Stimulated activated naive CD8-positive, alpha-beta T cell treated with anti-CD3 and anti-CD28 coated beads, Interleukin-15, Interleukin-2, amounts not matched to agents 100 U/mL and 50 U/mL, for 24 hours (primary cell): ENCODE data around the gene CRYL1.

Experiments
- ATAC-seq: fragments of 150-1000 bp; cut with Tn5 transposase; one replicate; pipeline ENCODE4 v1.10.0; 2021
- DNase-seq: peaks from one replicate; pipeline ENCODE4 v3.0.0; 2021

The CRYL1 gene, protein sequence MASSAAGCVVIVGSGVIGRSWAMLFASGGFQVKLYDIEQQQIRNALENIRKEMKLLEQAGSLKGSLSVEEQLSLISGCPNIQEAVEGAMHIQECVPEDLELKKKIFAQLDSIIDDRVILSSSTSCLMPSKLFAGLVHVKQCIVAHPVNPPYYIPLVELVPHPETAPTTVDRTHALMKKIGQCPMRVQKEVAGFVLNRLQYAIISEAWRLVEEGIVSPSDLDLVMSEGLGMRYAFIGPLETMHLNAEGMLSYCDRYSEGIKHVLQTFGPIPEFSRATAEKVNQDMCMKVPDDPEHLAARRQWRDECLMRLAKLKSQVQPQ

DNA sequence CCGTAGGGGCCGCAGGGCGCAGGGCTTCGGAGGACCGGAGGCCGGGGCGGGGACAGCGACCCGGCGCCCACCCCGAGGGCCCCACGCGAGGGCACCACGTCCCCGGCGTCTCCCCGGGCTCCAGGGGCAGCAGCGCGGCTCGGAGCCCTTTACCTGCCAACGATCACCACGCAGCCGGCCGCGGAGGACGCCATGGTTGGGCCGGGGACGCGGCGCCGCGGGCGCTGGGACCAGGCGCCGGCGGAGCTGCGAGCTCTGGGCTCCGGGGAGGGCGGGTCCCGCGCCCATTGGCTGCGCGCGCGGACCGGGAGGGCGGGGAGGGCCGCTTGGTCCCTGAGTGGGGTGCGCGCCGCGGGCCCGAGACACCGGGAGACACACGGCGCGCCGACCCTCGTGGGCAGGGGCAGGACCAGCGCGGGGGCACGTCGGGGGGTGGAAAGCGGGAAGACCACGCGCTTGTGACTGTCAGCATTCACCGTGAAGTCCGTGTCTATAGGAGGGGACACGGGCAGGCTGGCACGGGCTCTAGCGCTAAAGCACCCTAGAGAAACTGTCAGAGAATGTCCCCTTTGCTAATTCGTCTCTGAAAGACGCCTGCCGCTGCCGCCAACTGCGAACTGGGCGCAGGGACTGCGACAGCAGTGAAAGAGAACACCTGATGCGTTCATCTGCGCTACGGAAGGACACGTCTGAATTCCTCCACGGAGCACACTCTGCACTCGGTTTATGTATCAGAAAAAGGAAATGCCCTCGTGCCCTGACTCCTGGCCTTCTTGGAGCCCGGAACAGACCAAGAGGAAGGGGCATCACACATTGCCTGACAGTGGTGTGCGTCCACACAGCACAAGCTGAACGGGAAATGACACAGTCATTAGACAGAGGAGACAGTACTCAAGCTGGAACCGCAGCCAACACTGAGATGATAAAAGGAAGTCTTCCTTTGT, at the start of gene CRYL1:
CRYL1 (minus strand) TSS at position 257 of the 944 bp plus-strand sequence; CDS start at position 194, 63 bp downstream.
- DNase-seq (peak; percentile 75), ATAC-seq (peak; percentile 86)

DNA sequence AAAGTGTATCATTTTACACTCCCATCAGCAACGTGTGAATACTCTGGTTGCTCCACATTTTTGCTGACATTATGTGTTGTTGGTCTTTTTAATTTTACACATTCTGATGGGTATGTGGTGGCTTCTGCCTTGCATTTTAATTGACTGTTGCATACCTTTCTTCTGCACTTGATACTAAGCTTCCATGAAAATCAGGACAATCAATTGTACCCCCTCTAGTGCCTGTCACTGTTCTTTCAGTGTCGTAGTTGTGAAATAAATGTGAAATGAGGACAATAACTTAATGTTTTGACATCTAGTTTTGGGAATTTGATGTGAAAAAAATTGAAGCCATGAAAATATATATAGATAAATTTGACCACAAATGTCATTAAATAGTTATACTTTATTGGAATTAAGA, 48.0 kb upstream of the CRYL1 start:
- ATAC-seq (no peak), DNase-seq (no peak)

GRCh38 chr13:20573186-20573585, 47.5 kb upstream of the CRYL1 start:
- no peak for ATAC-seq

GRCh38 chr13:20571676-20572075, 46.0 kb upstream of the CRYL1 start:
- DNase-seq (no peak), ATAC-seq (no peak)

More at GRCh38 chr13:20573186-20573585, 47.5 kb upstream of the CRYL1 start:
- no peak for DNase-seq

DNA sequence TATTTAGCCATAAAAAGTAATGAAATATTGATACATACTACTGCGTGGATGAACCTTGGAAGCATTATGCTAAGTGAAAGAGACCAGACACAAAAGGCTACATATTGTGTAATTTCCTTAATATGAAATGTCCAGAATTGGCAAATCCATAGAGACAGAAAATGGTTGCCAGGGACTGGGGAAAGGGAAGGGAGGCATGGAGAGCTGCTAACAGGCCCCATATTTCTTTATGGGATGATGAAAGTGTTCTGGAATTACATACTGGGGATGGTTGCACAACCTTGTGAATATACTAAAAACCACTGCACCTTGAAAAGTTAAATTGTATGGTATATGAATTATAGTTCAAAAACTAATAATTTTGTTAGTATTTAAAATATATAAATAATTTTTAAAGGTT, 44.9 kb upstream of the CRYL1 start:
- ATAC-seq (no peak), DNase-seq (no peak)

DNA sequence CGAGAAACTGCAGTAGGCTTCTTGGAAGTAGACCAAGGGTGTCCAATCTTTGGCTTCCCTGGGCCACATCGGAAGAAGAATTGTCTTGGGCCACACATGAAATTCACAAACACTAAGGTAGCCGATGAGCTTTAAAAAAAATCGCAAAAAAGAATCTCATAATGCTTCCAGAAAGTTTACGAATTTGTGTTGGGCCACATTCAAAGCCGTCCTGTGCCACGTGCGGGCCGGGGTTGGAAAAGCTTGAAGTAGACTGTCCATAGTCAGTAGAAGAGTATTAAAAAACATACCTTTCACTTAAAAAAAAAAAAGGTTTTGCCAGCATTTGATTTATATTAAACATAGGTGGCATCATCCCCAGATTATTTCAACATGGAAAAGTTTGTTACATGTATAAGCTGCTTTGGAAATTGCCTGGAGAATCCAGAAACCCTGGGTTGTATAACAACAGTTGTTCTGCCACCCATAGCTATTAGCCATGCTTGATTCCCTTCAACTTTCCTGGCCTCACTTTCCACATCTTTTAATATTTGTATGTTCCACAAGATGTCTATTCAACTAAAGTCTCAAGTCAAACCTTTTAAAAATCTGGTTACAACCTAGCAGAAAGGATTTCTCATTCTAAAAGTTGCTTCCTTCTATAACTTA, 42.3 kb upstream of the CRYL1 start:
- ATAC-seq (no peak), DNase-seq (no peak)

GRCh38 chr13:20566898-20567874, 41.5 kb upstream of the CRYL1 start, which contains the start of gene IFT88:
Gene IFT88 (plus strand): TSS chr13:20567157. CDS start chr13:20574386, 7,229 bp downstream.
- peak; percentile 87 for ATAC-seq
- peak; percentile 84 for DNase-seq

DNA sequence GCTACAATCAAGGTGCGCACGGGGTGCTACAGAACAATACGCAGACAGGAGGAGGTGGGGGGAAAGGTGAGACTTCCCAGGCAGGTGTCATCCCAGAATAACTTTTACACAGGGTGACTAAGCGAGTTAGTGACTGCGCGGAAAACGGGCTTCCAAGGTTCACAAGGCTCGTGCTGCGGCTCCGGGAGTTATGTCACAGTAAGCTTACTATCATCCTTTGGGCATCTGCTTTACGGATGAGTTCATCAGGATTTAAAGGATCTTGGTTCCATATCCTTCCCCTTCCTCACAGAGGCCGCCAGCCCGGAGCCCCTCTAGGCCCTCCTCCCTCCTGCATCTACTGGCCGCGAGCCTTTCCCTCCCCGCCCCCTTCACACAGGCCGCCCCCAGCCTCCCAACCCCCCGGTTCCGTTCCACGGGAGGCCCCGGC, 40.8 kb upstream of the CRYL1 start:
- DNase-seq, result no peak
- ATAC-seq, result no peak

GRCh38 chr13:20565115-20565736, 39.6 kb upstream of the CRYL1 start:
- ATAC-seq (no peak), DNase-seq (no peak)

GRCh38 chr13:20561741-20562140, 36.1 kb upstream of the CRYL1 start:
- no peak for ATAC-seq
- DNase-seq, result no peak

DNA sequence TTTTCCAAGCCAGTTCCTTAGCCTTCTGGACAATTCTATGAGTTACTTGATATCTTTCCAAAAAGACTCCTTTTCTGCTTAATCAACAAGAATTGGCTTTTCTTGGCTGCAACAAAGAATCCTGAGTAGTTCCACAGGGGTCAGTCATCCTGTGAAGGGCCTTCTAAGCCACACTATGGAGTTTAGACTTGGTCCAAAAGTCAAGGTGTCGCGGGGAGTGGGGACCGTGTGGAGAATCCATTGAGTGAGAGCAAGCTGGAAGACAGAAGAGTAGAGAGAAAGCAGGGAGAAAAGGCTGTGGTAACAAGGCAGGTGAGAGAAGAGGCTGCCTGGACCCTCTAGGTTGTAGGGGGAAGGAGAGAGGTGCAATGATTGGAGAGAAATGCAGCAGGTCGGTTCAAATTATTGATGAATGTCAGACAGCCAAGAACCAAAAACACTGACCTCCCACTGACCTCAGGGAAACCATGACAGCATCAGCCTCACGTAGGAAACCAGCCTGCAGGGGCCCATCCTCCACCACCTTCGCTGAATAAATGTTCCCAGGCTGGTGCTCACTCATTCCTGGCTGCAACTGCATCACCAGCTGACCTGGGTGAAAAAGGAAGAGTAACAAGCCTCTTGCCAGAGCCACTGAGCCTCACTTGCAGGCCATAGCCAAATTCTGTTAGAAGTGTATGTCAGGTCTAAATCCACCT, 34.2 kb upstream of the CRYL1 start:
- no peak for DNase-seq
- ATAC-seq, result no peak

- no peak for DNase-seq
- ATAC-seq, result no peak
These were observed 33.3 kb upstream of the CRYL1 start for GRCh38 chr13:20558982-20559381.

DNA sequence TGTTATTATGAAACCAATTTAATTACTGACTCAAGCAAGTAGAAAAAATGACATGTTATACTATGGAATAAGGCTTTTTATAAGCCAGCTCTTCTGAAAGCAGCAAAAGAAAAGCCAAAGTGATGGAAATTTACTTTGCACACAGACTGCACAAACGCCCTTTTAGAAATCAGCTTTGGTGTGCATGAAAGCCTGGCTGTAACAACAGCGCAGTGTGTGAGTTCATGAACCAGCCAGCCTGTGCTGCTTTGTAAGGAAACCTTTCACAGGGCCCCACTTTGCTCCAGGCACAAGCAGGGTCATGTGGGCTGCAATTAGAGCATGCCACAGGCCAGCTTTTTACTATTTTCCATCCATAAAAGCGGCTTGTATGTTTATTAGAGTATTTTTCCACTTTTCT, 27.7 kb upstream of the CRYL1 start:
- DNase-seq (no peak), ATAC-seq (no peak)

- ATAC-seq, result no peak
These were observed 25.1 kb upstream of the CRYL1 start for GRCh38 chr13:20550799-20551198.

DNA sequence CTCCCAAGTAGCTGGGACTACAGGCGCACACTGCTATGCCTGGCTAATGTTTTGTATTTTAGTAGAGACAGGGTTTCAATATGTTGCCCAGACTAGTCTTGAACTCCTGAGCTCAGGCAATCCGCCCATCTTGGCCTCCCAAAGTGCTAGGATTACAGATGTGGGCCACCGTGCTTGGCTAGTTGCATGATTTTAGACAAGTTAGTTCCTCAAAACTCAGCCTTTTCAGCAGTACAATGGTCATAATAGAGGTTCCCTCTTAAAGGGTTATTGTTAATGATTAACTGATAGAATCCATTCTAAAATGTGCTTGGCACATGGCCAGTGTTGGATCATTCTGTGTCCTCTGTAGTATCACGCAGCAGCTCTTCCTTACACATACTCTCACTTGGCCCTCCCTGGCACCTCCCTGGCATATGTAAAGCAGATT, 21.8 kb upstream of the CRYL1 start:
- DNase-seq (no peak), ATAC-seq (no peak)

More at GRCh38 chr13:20550799-20551198, 25.1 kb upstream of the CRYL1 start:
- DNase-seq, result no peak

GRCh38 chr13:20546556-20546955, 20.9 kb upstream of the CRYL1 start:
- no peak for DNase-seq
- no peak for ATAC-seq

DNA sequence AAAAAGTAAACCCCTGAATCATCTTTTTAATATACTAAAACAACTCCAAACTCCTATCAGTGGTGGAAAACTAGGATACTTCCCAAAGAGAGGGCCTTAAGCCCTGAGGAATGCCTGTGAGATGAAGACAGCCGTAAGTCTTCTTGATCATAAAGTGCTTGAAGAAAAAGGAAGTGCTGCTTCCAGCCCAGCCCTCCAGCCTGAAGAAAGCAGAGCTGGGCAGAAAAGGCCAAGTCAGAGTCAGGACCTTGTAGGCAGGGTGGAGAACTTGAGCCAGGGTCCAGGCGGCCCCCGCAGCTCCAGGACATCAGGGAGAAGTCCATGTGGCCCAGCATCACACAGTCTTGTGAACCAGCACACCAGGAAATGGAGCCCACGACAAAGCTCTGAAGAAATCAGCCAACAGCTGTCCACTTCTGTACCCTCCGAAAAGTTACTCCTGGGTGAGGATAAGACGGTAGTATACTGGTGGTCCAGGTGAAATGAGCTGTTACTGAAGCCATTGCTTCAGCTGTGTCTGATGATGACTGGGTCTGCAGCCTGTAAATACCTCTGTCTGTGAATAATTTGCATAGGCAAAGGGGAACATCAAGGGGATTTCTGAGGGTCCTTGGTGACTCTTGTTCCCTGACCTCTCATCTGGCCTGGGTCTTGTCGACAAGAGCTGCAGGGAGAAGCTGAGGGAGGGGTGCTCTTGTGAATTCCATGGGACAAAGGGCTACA, 18.7 kb upstream of the CRYL1 start:
- ATAC-seq (no peak), DNase-seq (no peak)

DNA sequence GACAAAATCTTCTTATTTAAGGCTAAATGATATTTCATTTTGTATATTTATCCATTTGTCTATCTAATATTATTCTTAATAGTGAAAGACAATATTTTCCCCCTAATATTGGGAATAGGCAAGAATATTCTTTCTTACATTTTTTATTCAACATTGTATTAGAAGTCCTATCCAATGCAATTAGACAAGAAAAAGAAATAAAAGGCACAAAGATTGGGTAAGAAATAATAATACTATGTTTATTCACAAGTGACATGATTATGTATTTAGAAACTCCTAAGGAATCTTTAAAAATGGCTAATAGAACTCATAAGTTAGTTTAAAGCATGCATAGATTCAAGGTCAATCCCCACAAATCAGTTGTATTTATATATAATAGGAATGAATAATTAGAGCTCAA, 11.3 kb upstream of the CRYL1 start:
- ATAC-seq, result no peak
- DNase-seq, result no peak

DNA sequence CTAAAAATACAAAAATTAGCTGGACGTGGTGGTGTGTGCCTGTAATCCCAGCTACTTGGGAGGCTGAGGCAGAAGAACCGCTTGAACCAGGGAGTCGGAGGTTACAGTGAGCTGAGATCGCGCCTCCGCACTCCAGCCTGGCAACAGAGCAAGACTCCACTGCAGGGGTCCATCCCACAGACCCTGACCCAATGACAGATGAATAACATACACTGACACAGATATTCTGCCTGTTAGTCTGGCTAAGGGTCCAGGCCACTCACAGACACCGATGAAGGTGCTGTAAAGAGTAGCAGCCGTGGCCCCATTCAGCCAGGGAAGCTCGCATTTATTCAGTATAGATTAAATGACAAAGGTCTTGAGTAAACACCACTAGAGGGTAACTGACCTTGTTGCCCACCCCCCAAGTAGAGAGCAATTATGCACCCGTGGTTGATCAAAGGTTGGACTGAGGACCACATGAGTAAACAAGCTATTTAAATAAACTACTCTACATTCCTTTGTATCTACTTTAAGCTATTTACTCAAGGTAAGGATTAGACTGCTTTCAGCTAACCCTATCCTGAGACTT, 8.5 kb upstream of the CRYL1 start:
- no peak for ATAC-seq
- DNase-seq, result no peak
